ENCODE measurements around the gene ADCK1. TPM values are rescaled to one million over a fixed set of nuclear protein-coding genes. Genes with fewer than 3 reads are reported as not detected.

ADCK1 gene
- total RNA-seq, 1 experiment from 2014 or later = 10.1 TPM

DNA sequence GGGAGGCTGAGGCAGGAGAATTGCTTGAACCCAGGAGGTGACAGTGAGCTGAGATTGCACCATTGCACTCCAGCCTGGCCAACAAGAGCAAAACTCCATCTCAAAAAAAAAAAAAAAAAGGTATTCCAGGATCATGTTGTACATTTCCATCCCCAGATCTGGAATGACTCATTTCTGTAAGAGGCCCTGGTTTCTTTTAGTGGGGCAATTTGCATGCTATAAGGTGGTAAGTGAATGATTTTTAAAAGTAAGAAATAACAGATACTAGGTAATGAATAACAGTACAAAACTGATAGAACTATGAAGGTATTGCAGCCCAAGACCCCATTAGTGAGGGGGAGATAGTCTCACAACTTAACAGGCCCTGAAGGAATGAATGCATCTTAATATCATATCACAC lies 17.7 kb upstream of the ADCK1 start:
- Histone ChIP-seq H3K4me3 (ENCODE audit: low read depth in 2 of 2, low read length in 2 of 2) (no peak overlapping the region), H3K9me3 (ENCODE audit: control insufficient read depth, insufficient read depth, low read depth, low read length) (no peaks in the 10 kb centered on the region), H3K27me3 (ENCODE audit: control insufficient read depth, insufficient read depth, low read length) (no peaks in the 10 kb centered on the region), H3K27ac (ENCODE audit: low read length) (no peak overlapping the region), H3K36me3 (ENCODE audit: control insufficient read depth, insufficient read depth, low read length) (no peaks in the 10 kb centered on the region), H3K4me1 (ENCODE audit: control insufficient read depth, insufficient read depth, low read length) (no peaks in the 10 kb centered on the region)
- ATAC-seq (no peak), DNase-seq (ENCODE audit: low read depth, low spot score) (no peak)
- no peak for TF ChIP-seq POLR2AphosphoS5 (IDR thresholded peaks at IDR 0.05; ENCODE audit: low read depth, low read length)
- TF ChIP-seq SIN3A (IDR thresholded peaks at IDR 0.05; ENCODE audit: borderline replicate concordance, insufficient read depth, low read depth, low read length) = no peak
- ChIA-PET POLR2A (interaction anchor here (0.7 kb wide), 1 partner anchor 16 kb away, joined by 9 read pairs; no protein-coding TSS in a partner anchor), CTCF (no interaction called here)
- in situ Hi-C loops (cut with HindIII; ENCODE audit: low pct_unique_long_range_greater_than_20kb, low sequenced_read_pairs) = no loop called here
- no TSS peak for BruUV-seq (replicated peaks)
- intact Hi-C loops (cut with micrococcal nuclease; ENCODE audit: unreplicated experiment) = no loop called here

DNA sequence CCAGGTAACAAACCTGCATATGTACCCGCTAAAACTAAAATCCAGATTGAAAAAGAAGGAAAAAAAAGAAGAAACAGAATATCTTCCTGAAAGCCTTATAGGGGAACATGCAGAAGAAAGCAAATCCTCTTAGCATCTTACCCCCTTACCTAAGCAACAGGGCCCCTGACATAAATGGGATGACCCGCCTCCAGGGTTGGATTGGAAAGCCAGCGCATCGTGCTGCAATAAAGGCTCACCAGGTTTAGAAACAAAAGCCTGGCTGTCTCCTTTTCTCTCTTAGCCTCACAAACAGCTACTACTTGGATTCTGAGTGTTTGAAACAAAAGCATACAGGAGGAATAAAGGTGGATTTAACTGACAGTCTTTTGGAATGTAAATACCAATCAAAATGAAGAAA lies 13.8 kb upstream of the ADCK1 start:
- no peak overlapping the region for H3K27ac ChIP-seq (ENCODE audit: low read length)
- in situ Hi-C loops (cut with HindIII; ENCODE audit: low pct_unique_long_range_greater_than_20kb, low sequenced_read_pairs) (no loop called here), intact Hi-C loops (cut with micrococcal nuclease; ENCODE audit: unreplicated experiment) (no loop called here)
- H3K4me1 ChIP-seq (ENCODE audit: control insufficient read depth, insufficient read depth, low read length) = no peaks in the 10 kb centered on the region
- no peak for DNase-seq (ENCODE audit: low read depth, low spot score)
- ChIA-PET POLR2A (no interaction called here), CTCF (no interaction called here)
- H3K9me3 ChIP-seq (ENCODE audit: control insufficient read depth, insufficient read depth, low read depth, low read length) = no peaks in the 10 kb centered on the region
- TF ChIP-seq POLR2AphosphoS5 (IDR thresholded peaks at IDR 0.05; ENCODE audit: low read depth, low read length) = no peak
- TF ChIP-seq CTCF (IDR thresholded peaks at IDR 0.05) = no peak
- no peak for TF ChIP-seq SIN3A (IDR thresholded peaks at IDR 0.05; ENCODE audit: borderline replicate concordance, insufficient read depth, low read depth, low read length)
- no peak for TF ChIP-seq TCF7L2 (IDR thresholded peaks at IDR 0.05; ENCODE audit: low read depth, low read length)
- TF ChIP-seq, protein P1, sequence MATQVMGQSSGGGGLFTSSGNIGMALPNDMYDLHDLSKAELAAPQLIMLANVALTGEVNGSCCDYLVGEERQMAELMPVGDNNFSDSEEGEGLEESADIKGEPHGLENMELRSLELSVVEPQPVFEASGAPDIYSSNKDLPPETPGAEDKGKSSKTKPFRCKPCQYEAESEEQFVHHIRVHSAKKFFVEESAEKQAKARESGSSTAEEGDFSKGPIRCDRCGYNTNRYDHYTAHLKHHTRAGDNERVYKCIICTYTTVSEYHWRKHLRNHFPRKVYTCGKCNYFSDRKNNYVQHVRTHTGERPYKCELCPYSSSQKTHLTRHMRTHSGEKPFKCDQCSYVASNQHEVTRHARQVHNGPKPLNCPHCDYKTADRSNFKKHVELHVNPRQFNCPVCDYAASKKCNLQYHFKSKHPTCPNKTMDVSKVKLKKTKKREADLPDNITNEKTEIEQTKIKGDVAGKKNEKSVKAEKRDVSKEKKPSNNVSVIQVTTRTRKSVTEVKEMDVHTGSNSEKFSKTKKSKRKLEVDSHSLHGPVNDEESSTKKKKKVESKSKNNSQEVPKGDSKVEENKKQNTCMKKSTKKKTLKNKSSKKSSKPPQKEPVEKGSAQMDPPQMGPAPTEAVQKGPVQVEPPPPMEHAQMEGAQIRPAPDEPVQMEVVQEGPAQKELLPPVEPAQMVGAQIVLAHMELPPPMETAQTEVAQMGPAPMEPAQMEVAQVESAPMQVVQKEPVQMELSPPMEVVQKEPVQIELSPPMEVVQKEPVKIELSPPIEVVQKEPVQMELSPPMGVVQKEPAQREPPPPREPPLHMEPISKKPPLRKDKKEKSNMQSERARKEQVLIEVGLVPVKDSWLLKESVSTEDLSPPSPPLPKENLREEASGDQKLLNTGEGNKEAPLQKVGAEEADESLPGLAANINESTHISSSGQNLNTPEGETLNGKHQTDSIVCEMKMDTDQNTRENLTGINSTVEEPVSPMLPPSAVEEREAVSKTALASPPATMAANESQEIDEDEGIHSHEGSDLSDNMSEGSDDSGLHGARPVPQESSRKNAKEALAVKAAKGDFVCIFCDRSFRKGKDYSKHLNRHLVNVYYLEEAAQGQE (IDR thresholded peaks at IDR 0.05; ENCODE audit: insufficient read depth in 1 of 2, low read depth in 2 of 2, low read length in 1 of 2) = no peak
- BruUV-seq (replicated peaks) = no TSS peak
- H3K36me3 ChIP-seq (ENCODE audit: control insufficient read depth, insufficient read depth, low read length) = no peaks in the 10 kb centered on the region
- H3K27me3 ChIP-seq (ENCODE audit: control insufficient read depth, insufficient read depth, low read length) = no peaks in the 10 kb centered on the region
- ATAC-seq = no peak
- H3K4me3 ChIP-seq (ENCODE audit: low read depth in 2 of 2, low read length in 2 of 2) = no peak overlapping the region

- TF ChIP-seq CTCF (IDR thresholded peaks at IDR 0.05) = no peak
- TF ChIP-seq TCF7L2 (IDR thresholded peaks at IDR 0.05; ENCODE audit: low read depth, low read length) = no peak
- TF ChIP-seq, protein P1 (IDR thresholded peaks at IDR 0.05; ENCODE audit: insufficient read depth in 1 of 2, low read depth in 2 of 2, low read length in 1 of 2) = no peak
- no peak overlapping the region for H3K27ac ChIP-seq (ENCODE audit: low read length)
- H3K9me3 ChIP-seq (ENCODE audit: control insufficient read depth, insufficient read depth, low read depth, low read length) = no peaks in the 10 kb centered on the region
- no TSS peak for BruUV-seq (replicated peaks)
- no peak for ATAC-seq
- ChIA-PET POLR2A (no interaction called here), CTCF (interaction anchor here (0.7 kb wide), 1 partner anchor 11 kb away, joined by 4 read pairs; no protein-coding TSS in a partner anchor)
- no peak for DNase-seq (ENCODE audit: low read depth, low spot score)
- no peak overlapping the region for H3K4me3 ChIP-seq (ENCODE audit: low read depth in 2 of 2, low read length in 2 of 2)
- in situ Hi-C loops (cut with HindIII; ENCODE audit: low pct_unique_long_range_greater_than_20kb, low sequenced_read_pairs) (no loop called here), intact Hi-C loops (cut with micrococcal nuclease; ENCODE audit: unreplicated experiment) (no loop called here)
- no peaks in the 10 kb centered on the region for H3K27me3 ChIP-seq (ENCODE audit: control insufficient read depth, insufficient read depth, low read length)
- H3K4me1 ChIP-seq (ENCODE audit: control insufficient read depth, insufficient read depth, low read length) = no peaks in the 10 kb centered on the region
- no peaks in the 10 kb centered on the region for H3K36me3 ChIP-seq (ENCODE audit: control insufficient read depth, insufficient read depth, low read length)
Observed at GRCh38 chr14:77790566-77791224, 9.2 kb upstream of the ADCK1 start.
